Measurements from ENCODE around the gene NRAP.
A peak's percentile ranks its signal among the peaks of the same experiment; 100 is the strongest.

Gene NRAP

GRCh38 chr10:113631684-113632367 is 32.0 kb downstream of the NRAP start:
- DNase-seq, result no peak

GRCh38 chr10:113630929-113631533 is 32.8 kb downstream of the NRAP start:
- DNase-seq, result no peak

- no peak for DNase-seq
Measured at GRCh38 chr10:113628607-113629153, 35.2 kb downstream of the NRAP start.

- DNase-seq, result no peak
Measured at GRCh38 chr10:113627836-113628235, 36.0 kb downstream of the NRAP start.

GRCh38 chr10:113626809-113627355 is 37.0 kb downstream of the NRAP start:
- peak; percentile 15 for DNase-seq

GRCh38 chr10:113625461-113626186 is 38.2 kb downstream of the NRAP start:
- no peak for DNase-seq

GRCh38 chr10:113622831-113623230 is 41.0 kb downstream of the NRAP start:
- DNase-seq, result no peak

GRCh38 chr10:113621799-113622198 is 42.0 kb downstream of the NRAP start:
- no peak for DNase-seq

GRCh38 chr10:113620936-113621335 is 42.9 kb downstream of the NRAP start:
- no peak for DNase-seq

GRCh38 chr10:113620511-113620910 is 43.3 kb downstream of the NRAP start:
- DNase-seq, result no peak

GRCh38 chr10:113619401-113619800 is 44.4 kb downstream of the NRAP start:
- DNase-seq, result no peak

- DNase-seq, result no peak
Measured at GRCh38 chr10:113618338-113618737, 45.5 kb downstream of the NRAP start.

GRCh38 chr10:113617086-113617485 is 46.8 kb downstream of the NRAP start:
- no peak for DNase-seq

GRCh38 chr10:113616244-113617074 is 47.4 kb downstream of the NRAP start:
- peak; percentile 11 for DNase-seq

- DNase-seq, result no peak
Measured at GRCh38 chr10:113613977-113614690, 49.7 kb downstream of the NRAP start.

- DNase-seq, result no peak
Measured at GRCh38 chr10:113613427-113613826, 50.4 kb downstream of the NRAP start.

- no peak for DNase-seq
Measured at GRCh38 chr10:113612154-113612553, 51.7 kb downstream of the NRAP start.

- no peak for DNase-seq
Measured at GRCh38 chr10:113610631-113611601, 52.9 kb downstream of the NRAP start.

GRCh38 chr10:113609704-113610108 is 54.1 kb downstream of the NRAP start:
- peak; percentile 27 for DNase-seq

GRCh38 chr10:113605268-113605978 is 58.4 kb downstream of the NRAP start:
- no peak for DNase-seq
